A673 (cell line): ENCODE data around the gene BECN2. TPM values are rescaled to one million over a fixed set of nuclear protein-coding genes. Genes with fewer than 3 reads are reported as not detected.

Source experiments
- BruUV-seq: library from RNA; stranded (reverse); fragments of 400-500 nt; replicated peaks from 2 replicates; lab custom pipeline; 2021; lab: Mats Ljungman, UMichigan
- CTCF ChIA-PET: fragments of 300-600 bp; sonication (Branson Sonifier 250); formaldehyde crosslinking; loops from one replicate; lab custom pipeline; 2022; ENCODE audit warnings: antibody characterized with exemption; lab: Charles Lee
- POLR2A ChIA-PET: fragments of 300-600 bp; sonication (Branson Sonifier 250); formaldehyde crosslinking; loops from one replicate; lab custom pipeline; 2022; ENCODE audit warnings: antibody characterized with exemption; ENCODE audit not compliant: low non-redundant PET; lab: Charles Lee
- DNase-seq: peaks from one replicate; pipeline ENCODE4 v3.0.0-alpha.2; 2015; ENCODE audit warnings: low spot score
- H3K27ac ChIP-seq: fragments of 200-600 bp; sonication (generic); 2 replicates; pipeline ENCODE4 v1.5.1; 2016; ENCODE audit warnings: mixed run types, low read depth, mild to moderate bottlenecking, mixed read lengths, antibody characterized with exemption, low read length; ENCODE audit not compliant: poor library complexity, severe bottlenecking
- H3K27me3 ChIP-seq: fragments of 200-600 bp; sonication (generic); replicated peaks from 2 replicates; pipeline ENCODE4 v1.6.1; 2017; ENCODE audit warnings: mixed run types, low read depth, mild to moderate bottlenecking, mixed read lengths, antibody characterized with exemption, low read length; ENCODE audit not compliant: insufficient read depth, poor library complexity
- H3K36me3 ChIP-seq: fragments of 200-600 bp; sonication (generic); 2 replicates; pipeline ENCODE4 v1.6.1; 2016; ENCODE audit warnings: mixed run types, mild to moderate bottlenecking, mixed read lengths, antibody characterized with exemption, low read length; ENCODE audit not compliant: insufficient read depth, poor library complexity, severe bottlenecking
- H3K4me1 ChIP-seq: fragments of 200-600 bp; sonication (generic); 2 replicates; pipeline ENCODE4 v1.6.1; 2017; ENCODE audit warnings: mixed run types, mild to moderate bottlenecking, mixed read lengths, antibody characterized with exemption, low read length; ENCODE audit not compliant: insufficient read depth, poor library complexity, severe bottlenecking
- H3K4me3 ChIP-seq: fragments of 200-600 bp; sonication (generic); 2 replicates; pipeline ENCODE4 v1.5.1; 2016; ENCODE audit warnings: low read depth, mixed run types, mild to moderate bottlenecking, mixed read lengths, low read length; ENCODE audit not compliant: poor library complexity, severe bottlenecking
- H3K9me3 ChIP-seq: fragments of 200-600 bp; sonication (generic); 2 replicates; pipeline ENCODE4 v1.6.1; 2016; ENCODE audit warnings: mixed run types, low read depth, mild to moderate bottlenecking, mixed read lengths, antibody characterized with exemption, low read length; ENCODE audit not compliant: poor library complexity, severe bottlenecking
- CTCF ChIP-seq: fragments of 300-800, 200-600 bp; sonication (generic); conservative IDR thresholded peaks from 2 replicates; pipeline ENCODE4 v1.5.1; 2017; ENCODE audit warnings: low read depth, mild to moderate bottlenecking, antibody characterized with exemption, low read length, moderate library complexity, mixed read lengths
- EZH2 ChIP-seq: fragments of 200-600 bp; sonication (generic); IDR thresholded peaks from 2 replicates; pipeline ENCODE4 v1.6.1; 2017; ENCODE audit warnings: borderline replicate concordance, low read depth, mild to moderate bottlenecking, mixed read lengths, antibody characterized with exemption, low read length; ENCODE audit not compliant: poor library complexity, severe bottlenecking
- intact Hi-C: fragments of 100-400 bp; cut with micrococcal nuclease; formaldehyde crosslinking; loops from one replicate; pipeline ENCODE4 v1.10.0; 2022; ENCODE audit not compliant: unreplicated experiment
- total RNA-seq: library from RNA; stranded (reverse); gene quantifications from 2 replicates; pipeline ENCODE4 v1.2.3, GENCODE V29; 2021

Gene BECN2
- total RNA-seq, 1 experiment from 2014 or later: not detected

GRCh38 chr1:241918879-241919278, 38.7 kb upstream of the BECN2 start:
- no peak for TF ChIP-seq EZH2
- TF ChIP-seq CTCF: no peak
- Histone ChIP-seq H3K27me3 (no peaks in the 10 kb centered on the region), H3K27ac (no peak overlapping the region), H3K4me3 (no peak overlapping the region), H3K9me3 (no peaks in the 10 kb centered on the region), H3K36me3 (no peaks in the 10 kb centered on the region), H3K4me1 (no peaks in the 10 kb centered on the region)
- ChIA-PET CTCF (no interaction called here), POLR2A (no interaction called here)
- no TSS peak for BruUV-seq
- DNase-seq: peak; percentile 9
- intact Hi-C loops: no loop called here

- POLR2A ChIA-PET: no interaction called here
- TF ChIP-seq EZH2 (no peak), CTCF (no peak)
- no peaks in the 10 kb centered on the region for H3K9me3 ChIP-seq
- intact Hi-C loops: no loop called here
- no peak overlapping the region for H3K4me3 ChIP-seq
- no peaks in the 10 kb centered on the region for H3K36me3 ChIP-seq
- no TSS peak for BruUV-seq
- CTCF ChIA-PET: no interaction called here
- DNase-seq: no peak
- H3K27me3 ChIP-seq: no peaks in the 10 kb centered on the region
- no peaks in the 10 kb centered on the region for H3K4me1 ChIP-seq
- no peak overlapping the region for H3K27ac ChIP-seq
These were observed 33.3 kb upstream of the BECN2 start for GRCh38 chr1:241924080-241924808.

GRCh38 chr1:241926141-241926540, 31.4 kb upstream of the BECN2 start:
- no peaks in the 10 kb centered on the region for H3K4me1 ChIP-seq
- BruUV-seq: no TSS peak
- intact Hi-C loops: no loop called here
- H3K27ac ChIP-seq: no peak overlapping the region
- no peak overlapping the region for H3K4me3 ChIP-seq
- no peak for TF ChIP-seq CTCF
- no peak for TF ChIP-seq EZH2
- H3K27me3 ChIP-seq: no peaks in the 10 kb centered on the region
- no peaks in the 10 kb centered on the region for H3K36me3 ChIP-seq
- no peaks in the 10 kb centered on the region for H3K9me3 ChIP-seq
- ChIA-PET CTCF (no interaction called here), POLR2A (no interaction called here)
- DNase-seq: no peak
